NCI-H345 treated with DMSO at 0.1 percent for 48 hours (cell line): ENCODE measurements around the gene KCNH6.

Experiments used
- DNase-seq: peaks from one replicate; lab custom pipeline; 2025; ENCODE audit not compliant: unreplicated experiment; lab: John Stamatoyannopoulos, UW

Gene KCNH6

GRCh38 chr17:63487014-63487339 lies 36.2 kb upstream of the KCNH6 start:
- DNase-seq = no peak

- no peak for DNase-seq
Measured at GRCh38 chr17:63488851-63489250, 34.3 kb upstream of the KCNH6 start.

GRCh38 chr17:63489291-63489690 lies 33.9 kb upstream of the KCNH6 start:
- DNase-seq = no peak

GRCh38 chr17:63490329-63490728 lies 32.8 kb upstream of the KCNH6 start:
- DNase-seq = no peak

- DNase-seq = no peak
Measured at GRCh38 chr17:63490858-63491400, 32.2 kb upstream of the KCNH6 start.

GRCh38 chr17:63491413-63491812 lies 31.7 kb upstream of the KCNH6 start:
- no peak for DNase-seq

GRCh38 chr17:63491977-63492618 lies 31.1 kb upstream of the KCNH6 start:
- no peak for DNase-seq

- no peak for DNase-seq
Measured at GRCh38 chr17:63492940-63493339, 30.2 kb upstream of the KCNH6 start.

GRCh38 chr17:63493411-63493810 lies 29.7 kb upstream of the KCNH6 start:
- DNase-seq = no peak

GRCh38 chr17:63494300-63494928 lies 28.7 kb upstream of the KCNH6 start:
- no peak for DNase-seq

- no peak for DNase-seq
Measured at GRCh38 chr17:63495491-63495890, 27.7 kb upstream of the KCNH6 start.

- no peak for DNase-seq
Measured at GRCh38 chr17:63496177-63496576, 27.0 kb upstream of the KCNH6 start.

GRCh38 chr17:63496663-63497400 lies 26.3 kb upstream of the KCNH6 start:
- no peak for DNase-seq

GRCh38 chr17:63497708-63498483 lies 25.3 kb upstream of the KCNH6 start:
- DNase-seq = peak; percentile 64

GRCh38 chr17:63498626-63499195 lies 24.4 kb upstream of the KCNH6 start:
- no peak for DNase-seq

- no peak for DNase-seq
Measured at GRCh38 chr17:63500543-63501390, 22.4 kb upstream of the KCNH6 start.

GRCh38 chr17:63503341-63503705 lies 19.8 kb upstream of the KCNH6 start:
- peak; percentile 19 for DNase-seq

GRCh38 chr17:63504261-63504660 lies 18.9 kb upstream of the KCNH6 start:
- no peak for DNase-seq

GRCh38 chr17:63505341-63505740 lies 17.8 kb upstream of the KCNH6 start:
- DNase-seq = no peak

GRCh38 chr17:63506627-63507026 lies 16.5 kb upstream of the KCNH6 start:
- no peak for DNase-seq
